Hepatocyte (in vitro differentiated cells): ENCODE data around the gene S100A7A.

ENCODE experiments used
- CTCF ChIP-seq: fragments of 200-600 bp; sonication (generic); IDR thresholded peaks from 2 replicates; pipeline ENCODE4 v1.5.1; 2016; ENCODE audit warnings: antibody characterized with exemption, mild to moderate bottlenecking; ENCODE audit not compliant: poor library complexity
- EZH2 ChIP-seq: fragments of 200-600 bp; sonication (generic); IDR thresholded peaks from 2 replicates; pipeline ENCODE4 v1.6.1; 2016; ENCODE audit warnings: antibody characterized with exemption, mild to moderate bottlenecking, borderline replicate concordance

- no peak for TF ChIP-seq CTCF
- no peak for TF ChIP-seq EZH2
Measured at GRCh38 chr1:153387785-153388184, 28.5 kb upstream of the S100A7A start.
